Endometrium (tissue), 2 donors: ENCODE data around the gene FAHD2A.
"Not testable (repeated sequence)": the region's sequence is repeated elsewhere in the genome, so short reads cannot be mapped to it uniquely, and the experiment has no call there.

Experiments used
- FAIRE-seq: peaks from 2 replicates; lab custom pipeline; 2012; peaks lifted over from hg19 to GRCh38; lab: Jason Lieb, UNC
- donor health status: control.
- donor health status: control.

FAHD2A gene

DNA sequence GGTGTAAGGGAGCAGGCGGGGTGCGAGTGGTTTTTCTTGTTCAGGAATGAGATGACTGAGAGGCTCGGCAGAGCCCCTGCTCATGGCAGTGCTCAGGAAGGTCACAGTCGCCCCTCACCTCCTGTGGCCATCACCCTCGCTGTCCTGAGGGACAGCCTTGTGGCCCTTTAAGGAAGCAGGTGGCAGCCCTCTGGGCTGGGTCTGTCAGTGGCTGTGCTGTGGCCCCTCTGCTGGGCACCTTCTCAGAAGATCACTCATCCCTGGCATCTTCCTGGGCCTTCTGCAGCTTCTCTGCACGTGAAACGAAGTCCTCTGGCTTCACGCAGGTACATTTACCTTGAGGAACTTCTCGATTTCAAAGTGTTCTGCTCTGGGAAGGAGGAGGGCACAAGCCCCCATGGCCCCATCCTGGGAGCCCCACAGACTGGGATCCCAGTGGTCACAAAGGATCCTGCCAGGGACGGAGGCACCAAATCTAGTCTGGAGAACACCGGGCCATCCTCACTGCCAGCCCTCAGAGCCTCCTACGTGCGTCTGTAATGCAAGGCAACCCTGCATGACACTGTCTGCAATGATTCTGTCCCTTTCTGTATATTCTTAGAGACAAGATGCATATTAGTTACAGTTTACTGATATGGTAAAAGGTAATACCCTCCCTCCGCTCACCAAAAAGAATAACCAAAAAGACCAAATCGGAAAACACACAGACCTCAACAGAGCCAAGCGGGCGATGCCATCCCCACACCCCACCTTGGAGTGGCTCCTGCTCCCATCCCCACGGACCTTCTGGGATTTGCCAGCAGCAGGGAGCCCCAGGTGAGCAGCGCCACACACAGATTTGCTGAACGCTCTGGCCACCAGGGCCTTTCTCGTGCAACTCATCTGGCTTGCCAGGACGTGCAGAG, 25.9 kb upstream of the FAHD2A start:
- no peak for FAIRE-seq

DNA sequence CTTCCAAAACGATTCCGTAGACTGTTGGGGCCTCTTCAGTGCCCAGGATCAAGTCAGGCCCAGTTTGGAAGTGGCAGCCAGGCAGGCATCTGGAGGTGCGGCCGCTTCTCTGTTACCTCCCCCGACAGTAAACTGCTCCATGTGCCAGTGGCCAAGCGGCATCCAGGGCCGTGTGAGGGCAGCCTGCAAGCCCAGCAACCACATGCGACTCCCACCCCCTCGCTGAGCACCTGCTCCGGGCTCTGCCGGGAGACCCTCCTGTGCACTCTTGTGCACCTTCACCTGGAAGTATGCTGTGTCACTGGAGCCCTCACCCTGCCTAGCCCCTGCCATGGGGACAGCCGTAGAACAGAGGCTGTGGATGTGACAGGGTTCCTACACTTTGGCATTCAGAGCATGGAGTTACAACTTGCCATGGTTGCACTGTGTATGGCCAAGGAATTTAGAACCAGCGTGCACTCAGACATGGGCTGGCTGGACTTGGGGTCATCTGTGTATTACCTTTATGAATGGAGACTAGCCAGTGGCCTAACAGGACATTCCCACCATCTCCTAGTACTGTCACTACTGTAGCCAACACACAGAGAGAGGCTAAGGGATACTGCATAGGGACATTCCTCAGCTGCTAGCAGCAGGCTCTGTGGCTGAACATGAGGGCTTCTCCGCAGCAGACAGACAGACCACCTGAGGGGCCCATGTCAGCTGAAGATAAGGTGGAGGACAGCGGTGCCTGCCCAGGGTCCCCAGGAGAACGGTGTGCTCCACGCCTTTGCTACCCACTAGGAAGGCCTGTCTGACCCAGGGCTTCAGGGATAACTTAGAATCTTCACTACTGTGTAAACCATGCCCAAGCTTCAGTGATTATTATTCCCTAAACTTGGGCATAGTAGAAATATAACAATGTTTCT, 25.0 kb upstream of the FAHD2A start:
- FAIRE-seq = no peak

DNA sequence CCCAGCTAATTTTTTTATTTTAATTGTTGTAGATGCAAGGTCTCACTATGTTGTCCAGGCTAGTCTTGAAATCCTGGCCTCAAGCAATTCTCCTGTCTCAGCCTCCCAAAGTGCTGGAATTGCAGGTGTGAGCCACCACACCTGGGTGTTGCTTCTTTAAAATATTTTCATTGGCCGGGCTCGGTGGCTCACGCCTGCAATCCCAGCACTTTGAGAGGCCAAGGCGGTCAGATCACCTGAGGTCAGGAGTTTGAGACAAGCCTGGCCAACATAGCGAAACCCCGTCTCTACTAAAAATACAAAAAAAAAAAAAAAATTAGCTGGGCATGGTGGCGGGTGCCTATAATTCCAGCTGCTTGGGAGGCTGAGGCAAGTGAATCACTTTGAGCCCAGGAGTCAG, 24.2 kb upstream of the FAHD2A start:
- FAIRE-seq = not testable (repeated sequence)

DNA sequence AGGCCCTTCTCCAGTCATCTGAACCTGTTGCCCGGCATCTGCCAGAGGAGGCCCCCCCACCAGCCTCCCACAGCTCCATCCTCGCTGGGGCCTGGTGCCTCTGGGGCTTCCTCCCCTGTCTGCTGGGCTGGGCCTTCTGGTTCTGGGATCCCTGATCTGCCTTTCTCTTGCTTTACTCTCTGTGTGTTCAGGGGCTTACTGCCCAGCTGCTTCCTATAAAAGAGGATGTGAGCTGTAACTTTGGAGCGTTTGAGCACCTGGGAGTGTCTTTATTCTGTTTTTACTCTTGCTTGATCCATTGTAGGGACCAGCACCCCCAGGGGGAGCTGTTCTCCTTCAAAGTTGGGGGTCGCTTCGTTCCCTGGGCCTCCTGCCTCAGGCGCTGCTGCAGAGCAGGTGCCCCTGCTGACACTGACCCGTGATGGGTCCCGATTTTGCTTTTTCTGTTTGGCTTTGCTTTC, 23.1 kb upstream of the FAHD2A start:
- no peak for FAIRE-seq

DNA sequence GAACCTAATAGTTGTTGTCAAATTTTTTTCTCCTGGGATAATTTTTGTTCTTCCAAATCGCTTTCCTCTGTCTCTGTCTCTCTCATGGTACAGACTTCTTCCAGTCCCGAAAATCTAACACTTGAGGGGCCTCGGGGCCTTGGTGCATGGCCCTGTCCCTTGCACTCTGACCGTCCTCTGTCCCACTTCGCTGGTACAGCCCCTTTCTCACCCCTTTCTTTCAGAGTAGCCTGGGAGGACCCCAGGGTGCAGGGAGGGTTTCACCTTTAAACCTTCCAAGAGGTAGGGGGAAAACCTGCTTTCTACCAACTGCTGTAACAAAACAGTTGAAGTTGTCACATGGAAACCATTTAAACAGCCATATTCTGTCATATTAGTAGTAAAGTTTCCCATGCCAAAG, 22.2 kb upstream of the FAHD2A start:
- no peak for FAIRE-seq

DNA sequence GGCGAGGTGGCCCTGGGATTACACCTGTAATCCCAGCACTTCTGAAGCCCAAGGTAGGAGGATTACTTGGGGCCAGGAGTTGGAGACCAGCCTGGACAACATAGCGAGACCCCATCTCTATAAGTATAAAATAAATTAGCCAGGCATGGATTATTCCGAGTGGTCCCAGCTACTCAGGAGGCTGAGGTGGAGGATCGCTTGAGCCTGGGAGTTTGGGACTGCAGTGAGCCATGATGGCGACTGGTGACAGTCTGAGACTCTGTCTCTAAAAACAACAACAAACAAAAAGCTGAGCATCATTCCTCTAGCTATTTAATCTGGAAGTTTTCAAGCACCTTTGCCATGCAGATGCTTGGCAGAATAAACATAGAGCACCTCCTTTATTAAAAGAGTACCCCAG, 21.8 kb upstream of the FAHD2A start:
- no peak for FAIRE-seq

DNA sequence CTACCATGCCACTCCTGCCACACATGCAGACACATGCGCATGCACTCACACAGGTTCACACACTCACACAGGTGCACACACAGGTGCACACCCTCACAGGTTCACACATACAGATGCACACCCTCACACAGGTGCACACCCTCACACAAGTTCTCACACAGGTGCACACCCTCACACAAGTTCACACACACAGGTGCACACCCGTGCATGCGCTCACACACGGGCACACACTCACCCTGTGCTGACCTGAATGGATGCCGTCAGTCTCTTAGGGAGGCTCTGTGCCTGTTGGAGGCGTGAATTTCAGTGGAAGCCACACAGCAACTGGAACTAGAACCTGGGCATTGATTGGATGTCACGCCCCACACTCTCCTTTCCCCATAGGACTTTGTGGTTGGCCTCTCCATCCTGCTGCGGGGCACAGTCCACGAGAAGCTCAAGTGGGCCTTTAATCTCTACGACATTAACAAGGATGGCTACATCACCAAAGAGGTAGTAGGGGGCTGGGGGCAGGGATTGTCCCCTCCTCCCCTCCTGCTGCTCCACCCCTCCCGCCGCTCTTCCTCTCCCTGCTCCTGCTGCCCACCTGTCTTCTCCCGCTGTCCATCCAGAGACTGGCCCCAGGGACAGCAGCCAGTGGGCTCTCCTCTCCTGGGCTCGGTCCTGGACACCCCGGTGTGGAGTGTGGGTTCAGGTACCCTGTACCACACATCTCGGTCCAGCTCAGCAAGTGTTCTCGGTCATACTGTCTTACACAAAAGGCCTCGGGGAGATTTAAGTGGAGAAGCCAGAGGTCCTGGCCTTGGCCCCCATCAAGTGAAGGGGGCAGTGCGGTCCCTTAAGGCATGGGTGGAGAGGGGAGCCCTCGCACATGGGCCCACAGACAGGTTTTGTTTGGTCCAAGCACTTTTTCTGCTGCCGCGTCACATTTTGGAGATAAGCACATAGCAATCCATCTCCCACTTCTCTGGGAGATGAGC, 21.0 kb upstream of the FAHD2A start:
- FAIRE-seq = no peak

DNA sequence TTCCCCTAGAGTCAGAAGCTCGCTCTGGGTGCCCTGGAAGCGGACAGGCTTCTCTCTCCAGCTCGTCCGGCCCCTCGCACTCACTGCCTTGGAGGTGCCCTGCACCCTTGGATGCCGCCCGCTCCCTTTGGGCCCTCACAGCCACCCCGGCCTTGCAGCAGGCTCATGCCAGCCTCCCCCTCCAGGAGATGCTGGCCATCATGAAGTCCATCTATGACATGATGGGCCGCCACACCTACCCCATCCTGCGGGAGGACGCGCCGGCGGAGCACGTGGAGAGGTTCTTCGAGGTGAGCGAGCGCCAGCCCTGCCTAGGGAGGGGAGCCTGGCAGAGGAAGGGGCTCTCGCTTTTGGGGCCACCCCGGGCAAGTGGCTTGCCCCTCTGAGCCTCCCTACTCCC, 20.3 kb upstream of the FAHD2A start:
- no peak for FAIRE-seq

DNA sequence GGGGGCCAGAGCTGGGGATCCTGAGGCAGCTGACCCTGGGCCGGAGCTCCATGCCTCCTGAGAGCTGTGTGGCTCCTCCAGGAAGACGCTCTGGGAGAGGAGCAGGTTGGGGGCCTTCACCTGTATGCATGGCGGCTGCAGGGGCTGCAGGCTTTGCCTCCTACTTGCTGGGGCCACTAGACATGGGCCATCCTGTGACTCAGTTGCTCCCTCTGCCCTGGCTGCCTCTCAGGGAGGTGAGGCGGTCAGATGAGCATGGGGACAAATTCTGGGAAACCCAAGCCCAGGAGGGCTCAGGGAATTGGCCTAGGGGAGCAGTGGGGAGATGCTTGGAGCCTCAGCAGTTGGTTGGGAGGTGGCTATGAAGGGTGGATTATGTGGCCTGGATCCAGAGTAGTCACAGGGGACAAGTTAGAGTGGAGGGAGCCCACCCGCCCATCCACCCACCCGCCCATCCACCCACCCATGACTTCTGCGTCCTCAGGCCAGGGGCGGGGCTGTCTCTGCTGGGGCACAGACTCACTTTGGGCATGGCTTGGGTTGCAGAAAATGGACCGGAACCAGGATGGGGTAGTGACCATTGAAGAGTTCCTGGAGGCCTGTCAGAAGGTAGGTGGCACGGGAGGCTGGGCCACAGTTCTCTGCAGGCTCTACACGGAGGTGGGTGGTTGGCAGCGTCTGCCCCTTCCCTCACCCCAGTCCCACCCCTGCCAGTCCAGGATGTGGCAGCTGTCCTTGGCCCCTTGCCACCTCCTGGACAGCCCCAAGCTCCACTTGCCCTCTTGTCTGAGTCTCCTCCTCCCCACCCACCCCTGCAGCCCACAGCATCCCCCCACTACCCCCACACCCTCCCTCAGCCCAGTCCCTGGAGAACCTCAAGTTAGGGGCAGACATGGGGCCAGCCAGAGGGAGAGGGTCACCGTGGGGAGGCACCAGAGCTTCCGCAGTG, 19.5 kb upstream of the FAHD2A start:
- FAIRE-seq = no peak

DNA sequence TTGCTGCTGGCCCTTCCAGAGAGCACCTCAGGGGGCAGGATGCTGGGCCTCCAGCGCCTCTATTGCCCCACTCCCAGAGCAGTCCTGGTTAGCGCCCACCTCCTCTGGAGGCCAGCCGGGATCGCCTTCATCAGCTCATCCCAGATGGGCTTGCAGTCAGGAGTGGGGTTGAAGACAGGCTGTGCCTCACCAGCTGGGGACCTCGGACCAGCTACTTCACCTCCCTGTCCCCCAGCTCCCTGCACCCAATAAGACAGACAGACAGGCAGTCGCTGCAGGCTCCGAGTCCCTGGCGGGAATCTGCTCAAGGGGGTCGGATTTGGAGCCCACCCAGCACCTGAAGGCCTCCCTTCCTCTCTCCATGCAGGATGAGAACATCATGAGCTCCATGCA, 18.9 kb upstream of the FAHD2A start:
- no peak for FAIRE-seq

DNA sequence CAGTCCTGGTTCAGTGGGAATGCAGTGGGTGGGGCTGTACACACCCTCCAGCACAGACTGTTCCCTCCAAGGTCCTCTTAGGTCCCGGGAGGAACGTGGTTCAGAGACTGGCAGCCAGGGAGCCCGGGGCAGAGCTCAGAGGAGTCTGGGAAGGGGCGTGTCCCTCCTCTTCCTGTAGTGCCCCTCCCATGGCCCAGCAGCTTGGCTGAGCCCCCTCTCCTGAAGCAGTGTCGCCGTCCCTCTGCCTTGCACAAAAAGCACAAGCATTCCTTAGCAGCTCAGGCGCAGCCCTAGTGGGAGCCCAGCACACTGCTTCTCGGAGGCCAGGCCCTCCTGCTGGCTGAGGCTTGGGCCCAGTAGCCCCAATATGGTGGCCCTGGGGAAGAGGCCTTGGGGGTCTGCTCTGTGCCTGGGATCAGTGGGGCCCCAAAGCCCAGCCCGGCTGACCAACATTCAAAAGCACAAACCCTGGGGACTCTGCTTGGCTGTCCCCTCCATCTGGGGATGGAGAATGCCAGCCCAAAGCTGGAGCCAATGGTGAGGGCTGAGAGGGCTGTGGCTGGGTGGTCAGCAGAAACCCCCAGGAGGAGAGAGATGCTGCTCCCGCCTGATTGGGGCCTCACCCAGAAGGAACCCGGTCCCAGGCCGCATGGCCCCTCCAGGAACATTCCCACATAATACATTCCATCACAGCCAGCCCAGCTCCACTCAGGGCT, 17.5 kb upstream of the FAHD2A start:
- FAIRE-seq = no peak

DNA sequence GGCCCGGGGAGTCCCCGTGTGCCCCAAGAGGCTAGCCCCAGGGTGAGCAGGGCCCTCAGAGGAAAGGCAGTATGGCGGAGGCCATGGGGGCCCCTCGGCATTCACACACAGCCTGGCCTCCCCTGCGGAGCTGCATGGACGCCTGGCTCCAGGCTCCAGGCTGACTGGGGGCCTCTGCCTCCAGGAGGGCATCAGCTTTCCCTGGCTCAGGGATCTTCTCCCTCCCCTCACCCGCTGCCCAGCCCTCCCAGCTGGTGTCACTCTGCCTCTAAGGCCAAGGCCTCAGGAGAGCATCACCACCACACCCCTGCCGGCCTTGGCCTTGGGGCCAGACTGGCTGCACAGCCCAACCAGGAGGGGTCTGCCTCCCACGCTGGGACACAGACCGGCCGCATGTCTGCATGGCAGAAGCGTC, 16.9 kb upstream of the FAHD2A start:
- no peak for FAIRE-seq

DNA sequence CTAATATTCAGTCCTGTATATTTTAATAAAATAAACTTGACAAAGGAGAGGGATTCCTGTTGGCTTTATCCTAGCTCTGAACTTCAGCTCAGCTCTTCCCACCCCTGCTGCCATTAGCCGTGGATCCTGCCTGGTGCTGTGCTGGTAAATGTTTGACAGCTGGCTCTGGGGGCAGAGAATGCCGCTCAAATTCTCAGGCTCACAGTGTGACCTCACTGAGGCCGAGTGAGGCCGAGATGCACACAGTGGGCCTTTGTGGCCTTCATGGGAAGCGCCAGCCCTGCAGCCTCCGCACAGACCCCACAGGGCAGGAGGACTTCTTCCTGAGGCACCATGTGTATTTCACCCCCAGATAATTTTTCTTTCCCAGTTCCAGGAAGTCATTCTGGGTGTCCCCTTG, 16.5 kb upstream of the FAHD2A start:
- FAIRE-seq = no peak

DNA sequence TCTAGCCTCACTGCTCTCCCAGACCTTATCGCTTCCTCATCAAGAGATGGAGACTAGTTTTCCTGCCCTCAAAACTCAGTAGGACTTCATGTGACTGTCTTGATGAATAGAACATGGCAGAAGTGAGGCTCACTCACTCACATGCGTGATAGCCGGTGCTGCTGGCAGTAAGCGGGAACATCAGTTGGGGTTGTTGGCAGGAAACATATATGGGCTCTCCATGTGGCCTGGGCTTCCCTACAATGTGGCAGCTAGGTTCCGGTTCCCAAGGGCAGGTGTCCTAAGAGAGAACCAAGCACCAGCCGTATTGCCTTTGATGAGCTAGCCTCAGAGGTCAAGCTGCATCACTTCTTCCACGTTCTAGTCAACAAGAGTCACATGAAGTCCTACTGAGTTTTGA, 15.2 kb upstream of the FAHD2A start:
- no peak for FAIRE-seq

DNA sequence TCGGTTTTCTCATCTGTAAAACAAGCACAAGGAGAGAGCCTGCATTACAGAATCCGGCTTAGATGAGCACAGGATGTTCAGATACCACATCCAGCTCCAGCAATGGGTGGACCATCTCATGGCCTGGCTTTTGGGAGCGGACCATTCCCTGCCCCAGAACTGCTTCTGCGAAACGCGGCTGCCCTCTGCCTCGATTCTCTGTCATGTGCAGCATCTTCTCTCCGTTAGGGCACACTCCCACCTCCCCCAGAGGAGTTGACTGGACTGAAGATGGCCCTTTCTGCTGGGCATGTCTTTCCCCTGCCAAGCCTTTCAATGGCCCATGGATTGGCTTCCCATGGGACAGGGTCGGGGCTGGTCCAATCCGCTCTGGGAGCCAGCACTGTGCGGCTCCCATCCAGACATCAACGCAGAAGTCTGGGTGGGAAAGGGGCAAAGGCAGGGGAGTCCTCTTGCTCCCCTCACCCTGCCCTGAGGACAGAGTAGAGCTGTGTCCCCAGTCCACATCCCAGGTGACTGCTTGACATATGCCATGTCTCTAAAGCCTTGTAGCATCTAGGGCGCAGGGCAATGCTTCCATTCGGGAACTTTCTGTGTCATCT, 14.3 kb upstream of the FAHD2A start:
- FAIRE-seq = no peak

DNA sequence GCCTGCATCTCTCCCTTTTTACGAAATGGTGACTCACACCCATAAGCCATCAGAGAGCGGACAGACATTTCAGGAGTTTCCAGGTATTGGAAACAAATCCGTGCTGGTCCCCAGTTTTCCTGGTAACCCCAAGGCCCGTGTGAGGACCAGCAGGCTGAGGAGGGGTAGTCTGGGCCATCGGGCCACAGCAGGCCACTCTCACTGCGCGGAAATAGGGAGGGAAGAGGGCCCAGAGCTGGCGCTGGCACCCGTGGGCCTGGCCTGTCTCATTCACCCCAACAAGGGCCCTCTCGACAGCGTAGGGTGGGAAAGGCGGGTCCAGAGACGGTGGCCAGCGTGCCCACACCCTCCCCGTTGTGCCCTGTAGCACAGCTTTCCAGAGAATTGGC, 13.7 kb upstream of the FAHD2A start:
- FAIRE-seq = no peak

DNA sequence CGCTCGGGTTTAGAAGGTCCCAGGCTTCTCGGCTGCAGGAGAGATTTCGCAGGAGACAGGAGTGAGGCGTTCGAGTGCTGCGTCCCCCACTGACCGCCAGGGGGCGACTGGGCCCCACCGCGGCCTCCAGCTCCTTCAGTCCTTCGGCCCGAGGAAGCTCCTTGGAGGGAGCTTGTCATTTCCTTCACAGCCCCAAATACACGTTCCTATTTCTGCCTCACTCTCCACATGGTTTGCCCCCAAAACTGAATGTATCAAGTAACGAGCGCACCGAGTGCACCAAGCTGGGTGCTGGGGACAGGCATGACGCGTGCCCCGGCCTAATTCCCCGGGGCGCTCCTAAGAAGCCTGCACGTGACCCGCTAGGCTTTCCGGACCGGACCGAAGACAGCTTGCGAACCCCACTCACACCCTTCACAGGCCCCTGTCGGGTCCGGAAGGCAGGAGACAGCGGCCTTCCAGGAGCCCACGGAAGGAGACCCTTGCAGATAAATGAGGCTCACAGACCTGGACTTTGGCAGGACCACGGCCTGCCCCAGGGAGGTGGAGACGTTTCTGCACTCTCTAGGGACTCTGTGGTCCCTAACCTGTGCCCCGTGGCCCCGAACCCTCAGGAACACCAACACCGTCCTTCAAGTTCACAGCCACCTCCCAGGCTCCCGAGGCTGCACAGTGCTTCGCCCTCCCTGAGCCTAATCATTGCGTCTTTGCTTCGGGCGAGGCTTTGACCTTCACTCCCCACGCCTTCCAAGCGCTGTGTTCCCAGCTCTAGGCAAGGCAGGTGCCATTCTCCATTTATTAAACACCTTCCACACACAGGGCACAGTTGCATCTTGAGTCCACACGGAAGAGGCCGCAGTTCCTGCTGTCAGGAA, 13.0 kb upstream of the FAHD2A start:
- FAIRE-seq = no peak

DNA sequence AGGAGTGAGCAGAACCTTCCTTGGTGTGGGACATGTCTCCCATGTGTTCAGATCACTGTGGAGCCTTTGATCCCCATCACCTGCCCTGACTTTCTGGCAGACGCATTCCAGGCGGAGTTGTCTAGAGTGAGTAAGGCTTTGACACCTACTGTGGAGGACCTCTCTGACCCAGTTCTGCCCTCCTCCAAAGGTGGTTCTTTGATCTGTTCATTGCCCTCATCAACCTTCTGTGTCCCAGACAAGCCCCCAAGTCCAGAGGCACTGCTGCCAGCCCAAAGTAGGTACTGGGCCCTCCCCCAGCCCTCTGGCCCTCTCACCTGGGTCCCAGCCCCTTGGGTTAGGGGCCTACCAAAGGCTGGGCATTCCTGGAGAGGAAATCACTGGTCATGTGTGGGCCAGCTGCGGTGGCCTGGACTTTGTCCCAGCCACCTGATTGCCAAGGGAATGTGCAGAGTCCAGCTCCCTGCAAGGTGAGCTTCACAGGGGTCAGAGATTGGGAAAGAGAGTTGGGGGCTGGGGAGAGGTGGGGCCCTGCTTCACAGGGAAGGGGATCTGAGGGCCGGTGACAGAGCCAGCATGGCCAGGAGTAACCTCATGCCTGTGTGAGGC, 12.1 kb upstream of the FAHD2A start:
- no peak for FAIRE-seq
